Astrocyte (in vitro differentiated cells and primary cell): ENCODE data around the gene ZNRF1. TPM values are rescaled to one million over a fixed set of nuclear protein-coding genes. Genes with fewer than 3 reads are reported as not detected.
A peak's percentile ranks its signal among the peaks of the same experiment; 100 is the strongest.

Source experiments
- DNase-seq: peaks from one replicate; pipeline ENCODE4 v3.0.0-alpha.2; 2010; ENCODE audit warnings: low read depth
- FAIRE-seq: peaks from 2 replicates; lab custom pipeline; 2011; peaks lifted over from hg19 to GRCh38; lab: Jason Lieb, UNC
- H2AFZ ChIP-seq: 2 replicates; pipeline ENCODE4 v1.6.0; 2012; ENCODE audit warnings: low read depth, low read length, inconsistent platforms
- H3K27ac ChIP-seq: 2 replicates; pipeline ENCODE4 v1.5.1; 2011; ENCODE audit warnings: low read depth, low read length, inconsistent platforms
- H3K27me3 ChIP-seq: 2 replicates; pipeline ENCODE4 v1.6.0; 2011; ENCODE audit warnings: low read length, inconsistent platforms; ENCODE audit not compliant: insufficient read depth
- H3K36me3 ChIP-seq: 2 replicates; pipeline ENCODE4 v1.5.1; 2011; ENCODE audit warnings: low read length, inconsistent platforms; ENCODE audit not compliant: insufficient read depth
- H3K4me1 ChIP-seq: 2 replicates; pipeline ENCODE4 v1.5.1; 2011; ENCODE audit warnings: low read length, inconsistent platforms; ENCODE audit not compliant: insufficient read depth
- H3K4me2 ChIP-seq: 2 replicates; pipeline ENCODE4 v1.6.0; 2012; ENCODE audit warnings: low read length, inconsistent platforms
- H3K4me3 ChIP-seq: 2 replicates; pipeline ENCODE4 v1.5.1; 2011; ENCODE audit warnings: low read depth, mild to moderate bottlenecking, low read length, inconsistent platforms; ENCODE audit not compliant: insufficient read depth
- H3K79me2 ChIP-seq: 2 replicates; pipeline ENCODE4 v1.6.0; 2012; ENCODE audit warnings: mild to moderate bottlenecking, low read length, inconsistent platforms; ENCODE audit not compliant: insufficient read depth
- H3K9ac ChIP-seq: 2 replicates; pipeline ENCODE4 v1.6.0; 2012; ENCODE audit warnings: mild to moderate bottlenecking, low read length, inconsistent platforms
- H3K9me3 ChIP-seq: 2 replicates; pipeline ENCODE4 v1.5.1; 2012; ENCODE audit warnings: low read depth, mild to moderate bottlenecking, low read length, inconsistent platforms; ENCODE audit not compliant: insufficient read depth
- H4K20me1 ChIP-seq: 2 replicates; pipeline ENCODE4 v1.6.0; 2012; ENCODE audit warnings: low read length, inconsistent platforms; ENCODE audit not compliant: insufficient read depth
- H3K27ac Mint-ChIP-seq: one replicate; pipeline ENCODE4 v1.8.0; 2021; ENCODE audit warnings: mild to moderate bottlenecking, mixed read lengths; ENCODE audit not compliant: unreplicated experiment
- H3K27me3 Mint-ChIP-seq: one replicate; pipeline ENCODE4 v1.8.0; 2021; ENCODE audit warnings: low read depth, mixed read lengths; ENCODE audit not compliant: unreplicated experiment
- H3K36me3 Mint-ChIP-seq: one replicate; pipeline ENCODE4 v1.8.0; 2021; ENCODE audit warnings: low read depth, mixed read lengths; ENCODE audit not compliant: unreplicated experiment
- H3K4me1 Mint-ChIP-seq: one replicate; pipeline ENCODE4 v1.8.0; 2021; ENCODE audit warnings: low read depth, mixed read lengths; ENCODE audit not compliant: unreplicated experiment
- H3K4me3 Mint-ChIP-seq: one replicate; pipeline ENCODE4 v1.8.0; 2021; ENCODE audit warnings: mild to moderate bottlenecking, moderate library complexity, mixed read lengths; ENCODE audit not compliant: unreplicated experiment
- H3K9me3 Mint-ChIP-seq: one replicate; pipeline ENCODE4 v1.8.0; 2021; ENCODE audit warnings: mild to moderate bottlenecking, mixed read lengths; ENCODE audit not compliant: unreplicated experiment
- CTCF ChIP-seq: IDR thresholded peaks from 2 replicates; pipeline ENCODE4 v1.5.1; 2011; ENCODE audit warnings: low read depth, mild to moderate bottlenecking, inconsistent platforms, low read length, moderate library complexity; ENCODE audit not compliant: insufficient read depth
- EZH2 ChIP-seq: IDR thresholded peaks from 2 replicates; pipeline ENCODE4 v1.6.1; 2012; ENCODE audit warnings: mild to moderate bottlenecking, low read length, inconsistent platforms; ENCODE audit not compliant: insufficient read depth
- total RNA-seq: library from RNA; stranded (reverse); gene quantifications from 2 replicates; pipeline ENCODE4 v1.2.1, GENCODE V29; 2021

Gene ZNRF1
- total RNA-seq, 1 donor from 2014 or later: 21.9 TPM

- Histone ChIP-seq H3K27ac (no peak overlapping the region), H2AFZ (no peak overlapping the region), H3K79me2 (peaks cover 77% of the 10 kb centered on the region), H3K36me3 (no peaks in the 10 kb centered on the region), H3K9ac (no peak overlapping the region), H3K27me3 (no peaks in the 10 kb centered on the region), H3K4me2 (no peak overlapping the region), H4K20me1 (peaks cover 35% of the 10 kb centered on the region), H3K4me1 (peaks cover 11% of the 10 kb centered on the region), H3K9me3 (no peaks in the 10 kb centered on the region), H3K4me3 (no peak overlapping the region)
- no peak overlapping the region for H3K4me3 Mint-ChIP-seq
- peaks cover 10% of the 10 kb centered on the region for H3K4me1 Mint-ChIP-seq
- DNase-seq (no peak), FAIRE-seq (no peak)
- no peak overlapping the region for H3K27ac Mint-ChIP-seq
- no peaks in the 10 kb centered on the region for H3K9me3 Mint-ChIP-seq
- TF ChIP-seq EZH2 (no peak), CTCF (no peak)
- no peaks in the 10 kb centered on the region for H3K27me3 Mint-ChIP-seq
- H3K36me3 Mint-ChIP-seq: no peaks in the 10 kb centered on the region
Measured at GRCh38 chr16:75028544-75029135, 29.8 kb downstream of the ZNRF1 start.

- Histone ChIP-seq H4K20me1 (peaks cover 30% of the 10 kb centered on the region), H3K4me1 (peaks cover 11% of the 10 kb centered on the region), H3K36me3 (no peaks in the 10 kb centered on the region), H3K27me3 (no peaks in the 10 kb centered on the region), H2AFZ (no peak overlapping the region), H3K79me2 (peaks cover 80% of the 10 kb centered on the region), H3K4me2 (peak overlapping the region; percentile 39), H3K9me3 (no peaks in the 10 kb centered on the region), H3K9ac (no peak overlapping the region), H3K27ac (peak overlapping the region; percentile 10), H3K4me3 (no peak overlapping the region)
- DNase-seq (peak; percentile 74), FAIRE-seq (peak; percentile 85)
- no peaks in the 10 kb centered on the region for H3K27me3 Mint-ChIP-seq
- TF ChIP-seq EZH2: no peak
- TF ChIP-seq CTCF: no peak
- no peak overlapping the region for H3K27ac Mint-ChIP-seq
- no peak overlapping the region for H3K4me3 Mint-ChIP-seq
- H3K4me1 Mint-ChIP-seq: peaks cover 10% of the 10 kb centered on the region
- no peaks in the 10 kb centered on the region for H3K36me3 Mint-ChIP-seq
- no peaks in the 10 kb centered on the region for H3K9me3 Mint-ChIP-seq
Measured at GRCh38 chr16:75029854-75030253, 31.0 kb downstream of the ZNRF1 start.

GRCh38 chr16:75032655-75033054, 33.8 kb downstream of the ZNRF1 start:
- Histone ChIP-seq H2AFZ (no peak overlapping the region), H3K27me3 (no peaks in the 10 kb centered on the region), H3K79me2 (peaks cover 87% of the 10 kb centered on the region), H3K36me3 (no peaks in the 10 kb centered on the region), H3K4me3 (no peak overlapping the region), H3K9ac (no peak overlapping the region), H4K20me1 (peaks cover 49% of the 10 kb centered on the region), H3K27ac (no peak overlapping the region), H3K9me3 (peaks cover 2% of the 10 kb centered on the region), H3K4me1 (peaks cover 4% of the 10 kb centered on the region), H3K4me2 (no peak overlapping the region)
- peaks cover 5% of the 10 kb centered on the region for H3K4me1 Mint-ChIP-seq
- H3K27me3 Mint-ChIP-seq: no peaks in the 10 kb centered on the region
- FAIRE-seq (no peak), DNase-seq (no peak)
- no peak overlapping the region for H3K27ac Mint-ChIP-seq
- no peaks in the 10 kb centered on the region for H3K9me3 Mint-ChIP-seq
- no peak overlapping the region for H3K4me3 Mint-ChIP-seq
- H3K36me3 Mint-ChIP-seq: peaks cover 5% of the 10 kb centered on the region
- TF ChIP-seq EZH2 (no peak), CTCF (no peak)
